G401.6 (cell line): Measurements from ENCODE around the gene DPY19L2.
A peak's percentile ranks its signal among the peaks of the same experiment; 100 is the strongest.
"Not testable (repeated sequence)": the region's sequence is repeated elsewhere in the genome, so short reads cannot be mapped to it uniquely, and the experiment has no call there.

ENCODE experiments used
- FAIRE-seq: peaks from 2 replicates; lab custom pipeline; 2012; peaks lifted over from hg19 to GRCh38; lab: Jason Lieb, UNC

The DPY19L2 gene

GRCh38 chr12:63668028-63668799 lies at the start of gene DPY19L2:
TSS of gene DPY19L2 (minus strand) at chr12:63668493. CDS start at chr12:63668393, 100 bp downstream.
- FAIRE-seq, result no peak

DNA sequence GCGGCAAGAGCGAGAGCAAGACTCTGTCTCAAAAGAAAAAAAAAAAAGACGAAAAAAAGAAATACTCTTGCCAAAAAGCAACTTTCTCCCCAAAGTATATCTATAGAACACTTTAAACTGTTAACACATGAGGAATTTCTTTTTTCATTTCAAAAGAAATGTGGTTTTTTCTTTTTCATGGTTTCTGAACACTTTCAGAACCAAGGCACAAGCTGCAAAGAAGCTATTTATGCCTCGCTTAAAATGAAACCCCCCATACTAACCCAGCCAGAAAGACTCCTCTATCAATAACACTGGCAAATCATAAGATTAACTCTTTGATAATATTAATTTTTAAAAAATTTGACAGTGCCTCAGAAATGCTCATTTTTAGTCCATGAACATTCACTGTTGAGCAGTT lies 48.6 kb upstream of the DPY19L2 start:
- not testable (repeated sequence) for FAIRE-seq

DNA sequence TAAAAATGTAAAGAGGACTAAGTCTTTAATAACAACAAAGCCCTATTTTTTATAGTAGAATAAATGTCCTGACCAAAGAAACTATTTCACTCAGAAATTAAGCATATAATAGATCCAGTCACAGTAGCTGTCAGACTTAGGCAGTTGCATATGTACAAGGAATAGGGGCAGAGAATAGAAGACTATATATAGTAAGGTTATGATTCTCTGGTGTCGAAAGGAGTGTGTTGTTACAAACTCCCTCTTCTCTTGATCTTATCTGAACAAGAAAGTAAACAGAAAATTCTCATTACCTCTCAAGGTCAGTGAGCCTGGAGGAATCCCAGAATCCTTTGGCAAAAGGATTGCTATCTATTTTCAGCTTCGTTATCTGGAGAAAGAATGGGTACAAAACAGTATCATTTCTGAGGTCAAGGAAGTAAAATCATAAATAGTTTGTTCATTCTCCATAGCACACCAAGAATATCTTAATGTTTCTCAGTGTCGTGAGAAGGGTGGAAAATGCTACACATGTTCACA lies 46.9 kb upstream of the DPY19L2 start:
- not testable (repeated sequence) for FAIRE-seq

DNA sequence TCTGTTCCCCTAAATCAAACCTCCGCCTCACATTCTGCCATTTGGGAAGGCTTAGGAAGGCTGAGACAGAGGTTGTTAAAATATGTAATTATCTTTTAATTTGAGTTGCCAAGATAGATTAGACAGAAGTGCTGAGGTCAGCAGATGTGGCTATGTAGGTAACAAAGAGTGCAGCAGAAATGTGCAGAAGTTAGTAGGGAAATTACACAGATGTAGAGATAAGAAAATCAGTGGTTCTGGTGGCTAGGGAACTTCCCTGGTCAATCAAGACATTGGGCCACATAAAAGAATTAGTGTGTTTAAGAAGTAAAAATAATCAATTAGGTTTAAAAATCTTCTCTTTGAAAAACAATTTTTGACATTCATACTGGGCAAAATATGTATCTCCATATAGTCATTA lies 46.1 kb upstream of the DPY19L2 start:
- FAIRE-seq, result not testable (repeated sequence)

GRCh38 chr12:63713681-63714075 lies 45.4 kb upstream of the DPY19L2 start:
- FAIRE-seq, result not testable (repeated sequence)

- FAIRE-seq, result not testable (repeated sequence)
Observed at GRCh38 chr12:63712979-63713680, 44.8 kb upstream of the DPY19L2 start.

- FAIRE-seq, result not testable (repeated sequence)
Observed at GRCh38 chr12:63712376-63712974, 44.2 kb upstream of the DPY19L2 start.

- FAIRE-seq, result not testable (repeated sequence)
Observed at GRCh38 chr12:63711339-63711738, 43.0 kb upstream of the DPY19L2 start.

DNA sequence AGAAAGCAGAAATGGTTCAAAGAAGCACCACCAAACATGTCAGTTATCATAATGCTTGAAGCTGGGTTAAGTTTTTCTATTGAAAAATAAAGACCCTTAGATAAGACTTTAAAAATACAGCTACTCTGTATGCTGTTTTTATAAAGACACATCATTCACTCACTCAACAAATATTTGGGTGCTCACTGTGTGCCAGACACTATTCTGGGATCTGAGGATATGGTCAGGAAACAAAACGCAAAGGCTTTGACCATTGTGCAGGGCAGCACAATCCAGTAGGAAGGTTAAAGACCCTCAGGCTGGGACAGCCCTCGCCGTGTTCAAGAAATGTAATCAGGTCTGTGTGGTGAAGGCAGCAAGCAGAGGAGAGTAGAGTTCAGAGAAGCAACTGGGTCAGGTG lies 38.0 kb upstream of the DPY19L2 start:
- FAIRE-seq, result no peak

DNA sequence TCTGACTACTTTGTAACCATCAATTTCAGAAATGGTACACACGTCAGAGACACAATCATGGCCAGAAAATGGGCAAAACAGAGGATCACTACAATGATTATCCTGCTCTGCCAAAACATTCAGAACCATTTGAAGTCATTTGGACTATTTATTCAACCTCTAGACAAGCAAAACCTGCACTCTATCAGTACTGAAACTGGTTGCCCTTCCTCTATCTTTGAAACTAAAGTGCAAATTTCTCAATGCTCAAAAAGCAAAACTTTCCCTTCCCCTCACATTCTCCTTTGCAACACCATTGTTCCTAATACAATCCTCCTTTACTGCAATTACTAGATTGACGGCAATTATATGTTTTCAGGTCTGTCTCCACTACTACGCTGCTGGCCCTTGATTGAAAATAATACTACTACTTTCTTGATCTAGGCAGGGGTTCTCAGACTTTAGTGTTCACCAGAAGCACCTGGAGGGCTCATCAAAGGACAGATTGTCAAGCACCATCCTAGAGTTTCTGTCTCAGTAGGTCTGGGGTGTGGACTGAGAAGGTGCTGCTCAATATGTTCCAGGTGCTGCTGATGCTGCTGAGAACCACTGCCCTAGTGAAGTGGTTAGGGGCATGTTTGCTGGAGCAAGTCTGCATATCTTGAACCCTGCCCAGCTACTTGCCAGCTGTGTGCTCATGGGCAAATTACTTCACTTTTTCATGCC lies 31.5 kb upstream of the DPY19L2 start:
- FAIRE-seq, result not testable (repeated sequence)

DNA sequence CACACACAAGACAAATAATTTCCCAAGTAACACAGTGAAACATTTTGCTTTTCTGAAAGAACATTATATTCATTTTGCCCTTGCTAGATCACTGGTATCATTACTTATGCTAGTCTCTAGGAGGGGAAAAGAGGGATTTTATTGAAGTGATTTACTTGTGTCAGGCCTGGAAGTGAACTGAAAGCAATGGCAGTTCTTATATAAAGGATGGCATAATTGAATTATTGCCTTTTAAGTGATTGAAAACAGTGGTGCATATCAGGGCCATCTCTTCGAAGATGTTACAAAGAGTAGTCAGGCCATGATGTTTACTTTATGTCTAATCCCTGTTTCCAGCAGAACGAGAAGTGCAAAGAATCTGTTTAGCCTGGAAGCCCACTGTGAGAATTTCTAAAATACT lies 30.7 kb upstream of the DPY19L2 start:
- FAIRE-seq, result not testable (repeated sequence)

- peak; percentile 62 for FAIRE-seq
Observed at GRCh38 chr12:63690837-63691236, 22.5 kb upstream of the DPY19L2 start.

DNA sequence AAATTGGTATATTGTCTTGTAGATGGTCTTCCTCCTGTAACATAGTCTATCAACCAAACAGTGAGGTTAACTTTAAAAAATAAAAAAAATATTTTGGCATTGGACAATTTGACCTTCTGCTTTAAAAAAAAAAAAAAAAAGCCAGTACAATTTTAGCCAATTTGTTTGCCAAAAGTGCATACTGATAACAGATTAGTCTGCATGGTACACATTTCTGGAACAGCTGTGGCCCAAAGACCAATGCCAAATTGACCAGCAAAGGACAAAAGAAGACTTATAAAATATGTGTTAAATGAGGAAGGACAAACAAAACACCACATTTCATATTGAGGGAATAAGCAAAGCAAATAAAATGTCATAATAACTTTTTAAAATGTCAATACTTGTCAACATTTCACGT lies 20.8 kb upstream of the DPY19L2 start:
- not testable (repeated sequence) for FAIRE-seq

- not testable (repeated sequence) for FAIRE-seq
Observed at GRCh38 chr12:63686623-63687022, 18.3 kb upstream of the DPY19L2 start.

- FAIRE-seq, result not testable (repeated sequence)
Observed at GRCh38 chr12:63685789-63686188, 17.5 kb upstream of the DPY19L2 start.

GRCh38 chr12:63682617-63683016 lies 14.3 kb upstream of the DPY19L2 start:
- not testable (repeated sequence) for FAIRE-seq

- FAIRE-seq, result not testable (repeated sequence)
Observed at GRCh38 chr12:63680758-63681157, 12.5 kb upstream of the DPY19L2 start.

- FAIRE-seq, result not testable (repeated sequence)
Observed at GRCh38 chr12:63672550-63672949, 4.3 kb upstream of the DPY19L2 start.

GRCh38 chr12:63669936-63670335 lies 1.6 kb upstream of the DPY19L2 start:
- not testable (repeated sequence) for FAIRE-seq

GRCh38 chr12:63669427-63669826 lies 1.1 kb upstream of the DPY19L2 start:
- FAIRE-seq, result not testable (repeated sequence)

DNA sequence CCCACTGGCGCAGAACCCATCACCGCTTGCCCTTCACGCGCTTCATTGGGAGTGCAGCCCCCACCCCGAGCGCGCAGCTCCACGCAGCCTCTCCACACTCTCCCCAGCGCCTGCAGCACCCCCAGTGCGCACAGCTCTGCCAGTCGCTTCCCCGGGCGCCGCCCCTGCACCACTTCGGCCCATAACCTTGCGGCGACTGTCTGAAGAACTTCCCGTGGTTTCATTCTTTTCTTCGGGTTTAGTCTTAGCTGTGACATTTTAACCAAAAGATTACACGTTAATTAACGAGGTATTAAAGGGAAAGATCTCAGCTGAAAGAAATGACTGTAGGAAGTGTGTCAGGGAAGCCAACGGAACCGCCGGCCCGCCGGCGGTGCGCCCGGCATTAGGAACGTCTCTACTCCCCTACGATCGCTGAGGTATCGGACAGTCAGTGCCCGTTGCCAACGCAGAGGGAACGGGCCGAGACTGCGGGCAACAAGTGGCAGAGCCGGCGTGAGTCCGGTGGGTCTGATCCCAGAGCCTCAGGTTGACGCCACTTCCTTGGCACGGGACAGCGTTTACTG lies 590 bp upstream of the DPY19L2 start:
- not testable (repeated sequence) for FAIRE-seq

GRCh38 chr12:63663005-63663404 lies 5.3 kb downstream of the DPY19L2 start:
- FAIRE-seq, result not testable (repeated sequence)
